Stimulated activated effector memory CD8-positive, alpha-beta T cell treated with anti-CD3 and anti-CD28 coated beads, Interleukin-12 subunit alpha, Interleukin-12 subunit beta, amount 100 ng/mL, for 72 hours (primary cell): ENCODE results near the gene FUBP1.

Experiments used
- ATAC-seq: fragments of 150-1000 bp; cut with Tn5 transposase; 2 replicates; pipeline ENCODE4 v1.10.0; 2021
- DNase-seq, 2 donors: peaks; one replicate each; pipeline ENCODE4 v3.0.0; 2021 to 2022; ENCODE audit warnings: low spot score in 2 of 2
- H3K27ac Mint-ChIP-seq: one replicate; pipeline ENCODE4 v1.8.0; 2022; ENCODE audit warnings: mild to moderate bottlenecking, mixed read lengths
- H3K36me3 Mint-ChIP-seq: one replicate; pipeline ENCODE4 v1.8.0; 2022; ENCODE audit warnings: mild to moderate bottlenecking, mixed read lengths
- H3K4me1 Mint-ChIP-seq: one replicate; pipeline ENCODE4 v1.8.0; 2022; ENCODE audit warnings: mixed read lengths
- H3K4me3 Mint-ChIP-seq: one replicate; pipeline ENCODE4 v1.8.0; 2022; ENCODE audit warnings: mild to moderate bottlenecking, mixed read lengths
- H3K9me3 Mint-ChIP-seq: one replicate; pipeline ENCODE4 v1.8.0; 2022; ENCODE audit warnings: mixed read lengths

Gene FUBP1

DNA sequence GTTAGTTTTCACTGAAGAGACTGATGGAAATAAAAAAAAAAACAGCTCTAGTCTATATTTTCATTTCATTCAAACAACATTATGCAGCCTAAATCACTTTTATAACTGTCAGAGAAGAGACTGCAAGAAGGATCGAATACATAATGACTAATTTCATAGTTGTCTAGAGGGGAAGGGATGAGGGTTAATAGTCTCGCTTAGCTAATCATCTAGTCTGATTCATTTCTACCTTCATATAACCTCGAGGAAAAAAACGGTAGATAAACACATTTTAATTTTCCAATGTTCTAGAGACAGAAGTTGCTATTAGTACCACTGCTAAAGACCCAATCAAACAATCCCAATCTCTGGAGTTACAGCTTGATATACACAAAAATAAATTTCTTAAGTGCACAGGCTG lies 3.5 kb downstream of the FUBP1 start:
- Mint-ChIP-seq H3K4me3 (no peak overlapping the region), H3K27ac (no peak overlapping the region), H3K9me3 (peaks cover 2% of the 10 kb centered on the region), H3K4me1 (peaks cover 48% of the 10 kb centered on the region), H3K36me3 (no peaks in the 10 kb centered on the region)
- DNase-seq: no peak
- ATAC-seq: peak; percentile 44

DNA sequence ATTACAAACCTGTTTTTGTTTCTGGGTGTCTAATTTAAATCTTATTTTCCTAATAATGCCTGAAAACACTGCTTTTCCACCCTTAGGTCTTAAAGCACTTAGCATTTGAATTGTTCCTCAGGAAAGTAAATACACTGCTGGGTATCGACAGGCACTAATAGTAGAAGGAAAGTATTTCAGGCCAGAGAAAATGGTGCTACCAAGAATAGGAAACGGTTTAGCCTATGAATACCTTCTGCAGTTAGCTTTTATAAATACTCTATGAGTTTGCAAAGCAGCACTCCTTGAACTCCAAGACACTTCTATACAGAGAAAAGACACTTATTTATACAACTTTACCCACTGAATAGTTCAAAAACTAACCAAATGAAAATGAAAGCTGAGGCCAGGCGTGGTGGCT lies 6.8 kb downstream of the FUBP1 start:
- H3K27ac Mint-ChIP-seq: peak overlapping the region; percentile 34
- no peaks in the 10 kb centered on the region for H3K36me3 Mint-ChIP-seq
- peaks cover 67% of the 10 kb centered on the region for H3K4me1 Mint-ChIP-seq
- peak overlapping the region; percentile 42 for H3K4me3 Mint-ChIP-seq
- no peak for ATAC-seq
- H3K9me3 Mint-ChIP-seq: peaks cover 2% of the 10 kb centered on the region
- DNase-seq: no peak

DNA sequence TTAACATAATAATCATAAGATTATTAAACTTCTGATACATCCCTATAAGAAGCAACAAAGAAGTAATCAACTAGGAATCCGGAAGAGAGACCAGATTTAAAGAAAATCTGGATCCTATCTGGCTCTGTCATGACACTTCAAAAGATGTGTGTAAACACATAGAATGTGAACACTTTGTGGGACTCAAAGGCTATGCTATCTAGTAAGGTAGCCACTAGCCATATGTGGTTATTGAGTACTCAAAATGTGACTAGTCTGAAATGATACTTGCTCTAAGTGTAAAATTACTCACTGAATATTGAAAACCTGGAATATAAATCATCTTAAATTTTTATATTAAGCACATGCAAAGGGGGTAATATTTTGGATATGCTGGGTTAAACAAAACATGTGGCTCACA lies 8.7 kb downstream of the FUBP1 start:
- ATAC-seq (peak; percentile 81), DNase-seq (no peak)
- H3K27ac Mint-ChIP-seq: no peak overlapping the region
- no peak overlapping the region for H3K4me3 Mint-ChIP-seq
- H3K36me3 Mint-ChIP-seq: no peaks in the 10 kb centered on the region
- H3K4me1 Mint-ChIP-seq: peaks cover 59% of the 10 kb centered on the region
- peaks cover 2% of the 10 kb centered on the region for H3K9me3 Mint-ChIP-seq

DNA sequence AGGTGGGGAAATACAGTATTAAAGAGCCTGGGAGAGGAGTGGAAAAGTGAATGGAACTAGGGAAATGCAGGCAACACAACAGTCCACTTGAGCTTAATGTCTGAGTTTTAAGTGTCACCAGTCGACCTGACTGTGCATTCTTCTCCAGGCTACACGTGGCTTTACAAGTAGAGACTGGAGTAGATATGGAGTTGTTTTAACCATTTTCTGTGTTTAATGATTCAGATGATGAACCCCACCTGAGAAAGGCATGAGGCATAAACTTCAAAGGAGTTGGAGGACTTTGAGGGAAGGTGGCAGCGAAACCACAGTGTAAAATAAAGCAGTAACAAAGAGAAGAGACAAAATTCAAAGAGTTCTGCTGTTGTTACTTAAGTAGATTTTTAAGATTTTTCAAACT lies 12.6 kb downstream of the FUBP1 start:
- peaks cover 49% of the 10 kb centered on the region for H3K4me1 Mint-ChIP-seq
- no peak for DNase-seq
- no peaks in the 10 kb centered on the region for H3K9me3 Mint-ChIP-seq
- ATAC-seq: no peak
- H3K36me3 Mint-ChIP-seq: no peaks in the 10 kb centered on the region
- no peak overlapping the region for H3K4me3 Mint-ChIP-seq
- H3K27ac Mint-ChIP-seq: peak overlapping the region; percentile 64

DNA sequence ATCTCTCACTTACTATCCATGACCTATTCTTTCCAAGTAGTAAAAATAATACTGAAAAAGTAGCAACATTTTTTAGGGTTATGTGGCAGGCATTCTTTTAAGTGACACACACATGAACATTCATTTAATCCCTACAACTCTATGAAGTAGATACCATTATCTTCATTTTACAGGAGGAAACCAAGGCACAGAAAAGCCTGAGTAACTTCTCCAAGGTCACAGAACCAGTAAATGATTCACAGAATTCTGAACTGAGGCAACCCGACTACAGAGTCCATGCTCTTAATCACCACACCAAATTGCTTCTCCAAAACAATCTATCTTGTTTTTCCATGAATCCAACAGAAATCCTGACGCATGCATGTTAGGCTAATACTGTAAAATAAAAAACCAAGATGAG lies 17.5 kb downstream of the FUBP1 start:
- Mint-ChIP-seq H3K4me1 (peaks cover 49% of the 10 kb centered on the region), H3K9me3 (no peaks in the 10 kb centered on the region), H3K4me3 (no peak overlapping the region), H3K27ac (peak overlapping the region; percentile 1), H3K36me3 (no peaks in the 10 kb centered on the region)
- DNase-seq (no peak), ATAC-seq (peak; percentile 83)

DNA sequence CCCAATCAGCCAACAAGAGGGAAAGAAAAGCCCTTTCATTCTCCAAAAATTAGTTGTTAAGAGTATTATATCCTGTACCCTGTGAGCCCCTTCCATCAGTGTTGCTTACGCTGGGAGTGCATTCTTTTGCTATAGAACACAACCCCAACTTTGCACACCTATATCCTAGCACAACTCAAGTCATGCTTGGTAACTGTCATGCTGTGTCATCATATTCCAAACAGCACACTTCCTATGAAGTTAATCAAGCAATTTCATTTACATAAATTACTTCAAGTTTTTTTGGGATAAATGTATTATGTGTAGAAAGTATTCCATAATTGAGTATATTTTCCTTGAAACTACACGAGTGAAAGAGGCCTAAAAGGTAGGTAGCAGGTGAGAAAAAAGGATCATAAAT lies 20.0 kb downstream of the FUBP1 start:
- H3K4me3 Mint-ChIP-seq: no peak overlapping the region
- H3K36me3 Mint-ChIP-seq: no peaks in the 10 kb centered on the region
- peaks cover 42% of the 10 kb centered on the region for H3K4me1 Mint-ChIP-seq
- no peak for DNase-seq
- ATAC-seq: no peak
- peak overlapping the region; percentile 9 for H3K27ac Mint-ChIP-seq
- H3K9me3 Mint-ChIP-seq: no peaks in the 10 kb centered on the region

DNA sequence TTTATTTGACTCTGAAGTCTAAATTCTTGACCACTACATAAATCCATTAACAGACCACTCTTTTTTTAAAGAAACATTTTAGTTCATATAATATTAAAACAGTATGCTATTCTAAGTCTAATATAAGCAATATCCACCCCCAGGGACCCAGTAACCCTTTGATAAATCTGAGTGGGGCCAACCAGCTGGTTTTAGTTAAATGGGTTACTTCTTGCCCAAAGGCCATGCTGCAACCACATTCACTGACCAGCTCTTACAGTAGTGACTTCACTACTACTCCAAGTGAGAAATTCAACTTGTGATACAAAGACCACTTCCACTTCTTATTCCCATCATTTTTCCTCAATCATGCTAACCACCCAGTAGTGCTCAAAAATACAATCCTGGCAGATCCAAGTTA lies 20.5 kb downstream of the FUBP1 start:
- ATAC-seq: no peak
- no peaks in the 10 kb centered on the region for H3K9me3 Mint-ChIP-seq
- H3K4me1 Mint-ChIP-seq: peaks cover 42% of the 10 kb centered on the region
- no peak overlapping the region for H3K4me3 Mint-ChIP-seq
- H3K36me3 Mint-ChIP-seq: no peaks in the 10 kb centered on the region
- no peak for DNase-seq
- H3K27ac Mint-ChIP-seq: peak overlapping the region; percentile 9

DNA sequence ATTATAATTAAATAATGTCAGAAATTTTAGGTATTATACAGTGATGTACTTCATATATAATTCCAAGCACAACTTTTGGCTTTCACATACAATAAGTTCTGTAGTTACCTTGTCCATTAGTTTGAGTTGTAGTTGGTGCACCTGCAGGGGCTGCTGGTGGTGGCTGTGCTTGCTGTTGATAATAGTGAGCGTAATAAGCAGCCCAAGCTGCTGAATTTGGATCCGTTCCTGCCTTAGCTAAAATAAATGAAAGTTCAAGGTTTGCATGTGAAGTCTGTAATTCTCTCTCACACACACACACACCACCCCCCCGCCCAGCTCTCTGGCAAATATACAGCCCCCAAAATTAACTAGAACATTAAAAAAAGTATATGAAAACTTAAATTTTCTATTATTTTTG lies 22.4 kb downstream of the FUBP1 start:
- H3K9me3 Mint-ChIP-seq: no peaks in the 10 kb centered on the region
- no peaks in the 10 kb centered on the region for H3K36me3 Mint-ChIP-seq
- no peak overlapping the region for H3K27ac Mint-ChIP-seq
- ATAC-seq (no peak), DNase-seq (no peak)
- peaks cover 37% of the 10 kb centered on the region for H3K4me1 Mint-ChIP-seq
- H3K4me3 Mint-ChIP-seq: no peak overlapping the region

DNA sequence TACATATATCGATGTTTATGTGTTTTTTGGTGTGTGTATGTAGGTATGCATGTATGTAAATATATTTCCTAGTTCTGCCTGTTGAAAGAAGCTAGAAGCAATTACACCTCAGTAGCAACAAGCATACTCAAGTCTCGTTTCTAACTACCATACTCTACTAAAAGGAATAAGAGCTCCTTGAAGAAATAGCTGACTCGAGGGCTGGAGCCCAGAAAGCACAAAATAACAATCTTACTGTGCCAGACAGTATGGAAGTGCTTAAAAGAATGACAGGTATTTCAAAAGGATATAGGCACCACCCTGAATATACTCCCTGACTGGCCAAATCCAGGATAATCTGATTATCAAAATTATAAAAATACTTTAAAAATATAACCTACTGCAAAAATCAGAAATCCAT lies 23.2 kb downstream of the FUBP1 start:
- no peak for DNase-seq
- no peaks in the 10 kb centered on the region for H3K36me3 Mint-ChIP-seq
- ATAC-seq: no peak
- no peak overlapping the region for H3K4me3 Mint-ChIP-seq
- H3K27ac Mint-ChIP-seq: no peak overlapping the region
- H3K4me1 Mint-ChIP-seq: peaks cover 37% of the 10 kb centered on the region
- no peaks in the 10 kb centered on the region for H3K9me3 Mint-ChIP-seq

DNA sequence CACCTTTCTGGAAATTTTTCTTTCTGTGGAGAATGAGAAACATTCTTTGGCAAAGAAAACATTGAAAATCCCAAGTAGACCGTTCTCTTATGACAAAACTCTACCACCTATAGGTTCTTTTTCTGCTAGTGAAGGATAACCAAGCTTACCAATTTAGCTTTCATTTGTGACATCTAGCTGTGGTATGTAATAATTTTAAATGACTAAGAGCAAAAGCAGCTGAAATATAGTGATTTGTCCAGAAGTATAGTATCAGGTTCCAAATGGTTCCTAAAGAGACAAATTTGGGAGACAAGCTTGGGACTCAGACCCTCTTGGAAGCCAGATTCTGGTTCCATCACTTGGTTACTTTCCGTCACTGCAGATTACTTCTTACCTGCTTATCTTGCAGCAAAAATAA lies 24.4 kb downstream of the FUBP1 start:
- Mint-ChIP-seq H3K9me3 (no peaks in the 10 kb centered on the region), H3K36me3 (no peaks in the 10 kb centered on the region), H3K4me1 (peaks cover 28% of the 10 kb centered on the region), H3K4me3 (no peak overlapping the region), H3K27ac (no peak overlapping the region)
- ATAC-seq (no peak), DNase-seq (no peak)

DNA sequence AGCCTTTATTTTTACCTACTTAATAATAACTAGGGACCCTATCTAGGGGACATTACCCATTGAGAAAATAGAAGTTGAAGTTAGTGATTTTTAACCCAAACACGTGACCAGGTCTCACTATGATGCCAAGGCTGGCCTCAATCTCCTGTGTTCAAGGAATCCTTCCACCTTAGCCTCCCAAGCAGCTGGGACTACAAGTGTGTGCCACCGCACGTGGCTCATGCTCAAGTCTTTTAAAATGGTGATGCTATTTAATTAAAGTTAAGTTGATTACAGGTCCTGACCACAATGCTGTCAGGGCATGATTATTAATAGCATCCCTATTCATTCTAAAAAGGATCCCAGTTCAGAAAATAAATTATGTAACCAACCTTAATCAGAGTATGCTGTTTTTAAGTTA lies 25.0 kb downstream of the FUBP1 start:
- DNase-seq: no peak
- Mint-ChIP-seq H3K27ac (no peak overlapping the region), H3K36me3 (no peaks in the 10 kb centered on the region), H3K4me1 (peaks cover 27% of the 10 kb centered on the region), H3K4me3 (no peak overlapping the region), H3K9me3 (no peaks in the 10 kb centered on the region)
- no peak for ATAC-seq

DNA sequence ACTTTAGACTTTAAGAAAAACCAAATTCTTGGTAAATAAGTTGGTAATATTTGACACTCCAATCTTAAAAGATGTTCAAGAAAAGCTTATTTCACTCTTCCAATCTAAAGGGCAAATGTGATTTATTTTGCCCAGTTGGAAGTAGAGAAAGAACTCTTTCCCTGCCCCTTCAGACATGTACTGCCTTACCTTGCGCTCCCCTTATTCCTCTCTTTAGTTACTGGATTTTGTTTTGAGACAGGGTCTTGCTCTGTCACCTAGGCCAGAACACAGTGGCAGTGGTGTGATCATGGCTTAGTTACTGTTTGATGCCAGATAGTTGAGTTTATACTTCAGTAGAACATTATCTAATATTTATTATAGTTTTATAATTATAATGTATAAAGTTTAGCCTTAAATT lies 27.5 kb downstream of the FUBP1 start:
- Mint-ChIP-seq H3K27ac (peak overlapping the region; percentile 52), H3K4me1 (peaks cover 28% of the 10 kb centered on the region), H3K9me3 (no peaks in the 10 kb centered on the region), H3K4me3 (no peak overlapping the region), H3K36me3 (no peaks in the 10 kb centered on the region)
- DNase-seq (no peak), ATAC-seq (no peak)

DNA sequence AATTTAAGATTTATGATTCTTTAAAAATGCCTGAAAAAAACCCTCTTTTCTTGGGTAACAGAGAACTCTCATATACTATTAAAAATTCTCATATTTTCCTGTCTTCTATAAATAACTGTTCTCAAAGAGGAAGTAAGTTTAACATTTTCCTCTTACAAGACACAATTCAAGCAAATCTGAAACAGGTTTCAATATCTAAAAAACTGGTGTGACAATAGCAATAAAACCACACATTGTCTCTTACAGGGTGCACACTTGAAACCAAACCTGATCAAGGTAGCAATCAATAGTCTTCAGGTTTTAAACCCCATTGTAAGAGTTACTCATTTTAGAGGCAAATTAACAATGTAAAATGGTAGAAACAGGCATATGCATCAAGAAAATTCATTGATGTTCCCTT lies 28.0 kb downstream of the FUBP1 start:
- no peak for DNase-seq
- Mint-ChIP-seq H3K4me1 (peaks cover 28% of the 10 kb centered on the region), H3K9me3 (no peaks in the 10 kb centered on the region), H3K27ac (peak overlapping the region; percentile 52), H3K4me3 (no peak overlapping the region), H3K36me3 (no peaks in the 10 kb centered on the region)
- ATAC-seq: no peak

DNA sequence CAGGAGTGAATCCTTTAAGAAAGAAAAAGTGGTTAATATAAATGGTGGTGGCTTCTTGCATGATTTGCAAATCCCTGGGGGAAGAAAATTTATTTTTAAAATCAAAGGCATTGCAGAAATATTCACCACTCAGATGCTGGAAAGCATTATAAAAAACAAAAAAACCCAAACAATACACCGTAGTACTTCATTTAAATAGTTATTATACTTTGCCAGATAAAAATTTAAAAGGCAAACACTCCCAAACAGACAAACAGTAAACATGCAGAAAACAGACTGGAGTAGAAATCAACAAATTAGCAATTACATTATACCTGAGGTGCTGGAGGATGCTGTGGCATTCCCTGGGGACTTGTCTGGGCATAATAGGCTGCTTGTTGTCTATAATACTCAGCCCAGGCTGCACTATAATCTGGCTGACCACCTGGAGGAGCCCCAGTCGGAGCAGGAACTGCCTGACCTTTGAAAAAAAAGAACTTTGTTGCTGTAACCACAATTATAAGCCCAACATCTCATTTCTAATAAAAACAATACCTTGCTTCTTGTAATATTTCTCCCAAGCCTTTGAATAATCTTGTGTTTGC lies 29.9 kb downstream of the FUBP1 start:
- Mint-ChIP-seq H3K4me3 (no peak overlapping the region), H3K36me3 (no peaks in the 10 kb centered on the region)
- no peak for ATAC-seq

DNA sequence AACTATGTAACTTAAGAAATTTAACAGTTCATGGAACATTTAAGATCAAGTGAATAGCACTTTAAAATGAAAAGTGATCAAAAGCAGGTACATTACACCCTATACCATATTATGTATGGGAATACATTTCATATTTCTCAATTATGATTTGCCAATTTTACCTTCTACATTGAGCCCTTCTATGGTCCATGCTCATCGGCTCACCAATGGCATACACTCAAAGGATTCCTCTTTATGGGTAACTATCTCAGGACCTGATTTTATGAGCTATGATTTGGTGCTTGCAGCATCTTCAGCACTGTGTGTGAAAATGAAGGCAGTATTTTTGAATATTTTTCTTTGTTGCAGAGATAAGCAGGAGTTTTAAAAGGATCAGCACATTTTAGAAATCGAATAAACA lies 33.5 kb downstream of the FUBP1 start:
- Mint-ChIP-seq H3K27ac (no peak overlapping the region), H3K4me3 (no peak overlapping the region), H3K9me3 (no peaks in the 10 kb centered on the region), H3K4me1 (peaks cover 13% of the 10 kb centered on the region), H3K36me3 (no peaks in the 10 kb centered on the region)
- DNase-seq: no peak
- no peak for ATAC-seq

More for the DNA sequence above, 29.9 kb downstream of the FUBP1 start:
- DNase-seq: no peak
- peaks cover 28% of the 10 kb centered on the region for H3K4me1 Mint-ChIP-seq
- no peaks in the 10 kb centered on the region for H3K9me3 Mint-ChIP-seq
- no peak overlapping the region for H3K27ac Mint-ChIP-seq

DNA sequence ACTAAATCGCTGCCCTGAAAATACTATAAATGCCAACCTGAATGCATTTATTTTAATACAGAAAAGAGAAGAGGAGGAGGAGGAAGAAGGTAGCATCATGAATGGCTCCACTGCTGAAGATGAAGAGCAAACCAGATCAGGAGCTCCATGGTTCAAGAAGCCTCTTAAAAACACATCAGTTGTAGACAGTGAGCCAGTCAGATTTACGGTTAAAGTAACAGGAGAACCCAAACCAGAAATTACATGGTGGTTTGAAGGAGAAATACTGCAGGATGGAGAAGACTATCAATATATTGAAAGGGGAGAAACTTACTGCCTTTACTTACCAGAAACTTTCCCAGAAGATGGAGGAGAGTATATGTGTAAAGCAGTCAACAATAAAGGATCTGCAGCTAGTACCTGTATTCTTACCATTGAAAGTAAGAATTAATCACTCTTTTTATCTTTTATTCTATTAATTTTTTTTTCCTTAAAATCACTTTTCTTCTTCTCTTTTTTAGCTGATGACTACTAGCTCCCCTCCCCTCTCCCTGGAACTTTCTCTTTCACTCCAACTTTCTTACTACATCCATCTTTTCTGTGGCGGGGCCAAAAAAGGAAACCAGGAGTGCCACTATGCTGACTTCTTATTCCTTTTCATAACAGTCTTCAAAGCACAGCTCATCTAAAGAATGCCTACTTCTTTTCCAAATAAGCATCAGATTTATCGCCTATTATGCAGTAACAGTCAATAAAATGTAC lies 36.3 kb downstream of the FUBP1 start:
- ATAC-seq (no peak), DNase-seq (no peak)
- no peaks in the 10 kb centered on the region for H3K4me1 Mint-ChIP-seq
- H3K27ac Mint-ChIP-seq: peak overlapping the region; percentile 13
- H3K4me3 Mint-ChIP-seq: no peak overlapping the region
- no peaks in the 10 kb centered on the region for H3K36me3 Mint-ChIP-seq
- no peaks in the 10 kb centered on the region for H3K9me3 Mint-ChIP-seq
